ENCODE results near the gene PGBD5. TPM values are rescaled to one million over a fixed set of nuclear protein-coding genes. Genes with fewer than 3 reads are reported as not detected.
A peak's percentile ranks its signal among the peaks of the same experiment; 100 is the strongest.

PGBD5 gene
- total and polyA plus RNA-seq, 9 of the 15 experiments (the other 6 are each of a cell fraction or from before 2014, with no cell fraction given), result under 0.01 to 0.40 (median 0.10) TPM; not detected in 3

GRCh38 chr1:230332061-230332460, 94.1 kb downstream of the PGBD5 start:
- ATAC-seq (no peak), FAIRE-seq (peak; percentile 61), DNase-seq (ENCODE audit: extremely low read depth in 1 of 4, low spot score in 3 of 4) (no peak)
- Histone ChIP-seq H3K4me2 (ENCODE audit: insufficient read depth, low read length) (peak overlapping the region; percentile 73), H3K27me3 (ENCODE audit: control insufficient read depth in 2 of 2, insufficient read depth in 2 of 2, low read length in 2 of 2) (peaks cover 30 to 67% of the 10 kb centered on the region in 2 experiments; a peak in 4 of 5 replicates), H4K20me1 (replicated peaks; ENCODE audit: control insufficient read depth, insufficient read depth, low read length) (no peaks in the 10 kb centered on the region), H3K9me1 (ENCODE audit: control insufficient read depth, insufficient read depth, low read length) (peaks cover 2% of the 10 kb centered on the region), H3K4me3 (peak overlapping the region; percentile 34; the same call in 1 of the 2 replicates), H3K4me1 (replicated peaks in 1 of 2; ENCODE audit: control insufficient read depth in 2 of 2, insufficient read depth in 2 of 2, low read length in 2 of 2) (peaks cover 10 to 12% of the 10 kb centered on the region in 2 experiments; a peak in 4 of 5 replicates), H3K9ac (ENCODE audit: insufficient read depth in 1 of 2, low read depth in 2 of 2, low read length in 2 of 2) (no peak overlapping the region), H3K27ac (ENCODE audit: extremely low read depth, low read depth, low read length) (no peak overlapping the region), H3K36me3 (ENCODE audit: control insufficient read depth, insufficient read depth, low read length) (no peaks in the 10 kb centered on the region), H3K9me3 (replicated peaks; ENCODE audit: control insufficient read depth, insufficient read depth, low read depth, low read length) (no peaks in the 10 kb centered on the region), H3K79me2 (ENCODE audit: control insufficient read depth, insufficient read depth, low read length) (no peaks in the 10 kb centered on the region), H2AFZ (ENCODE audit: low read depth, low read length) (peak overlapping the region; percentile 78)
- ChIA-PET POLR2A (interaction anchor here (0.6 to 0.8 kb wide), 2 partner anchors 10 to 14 kb away, joined by 3 read pairs; no protein-coding TSS in a partner anchor), CTCF (ENCODE audit: low intra/inter-chr PET ratio) (no interaction called here)
- WGBS (ENCODE audit: insufficient coverage, low coverage, missing lambda C conversion rate), result 15% methylated on average over 8 of the region's 8 CpGs
- intact Hi-C loops (cut with micrococcal nuclease) (no loop called here), in situ Hi-C loops (cut with MboI) (no loop called here)
- no TSS peak for BruUV-seq (replicated peaks)
- TF ChIP-seq, protein P1, sequence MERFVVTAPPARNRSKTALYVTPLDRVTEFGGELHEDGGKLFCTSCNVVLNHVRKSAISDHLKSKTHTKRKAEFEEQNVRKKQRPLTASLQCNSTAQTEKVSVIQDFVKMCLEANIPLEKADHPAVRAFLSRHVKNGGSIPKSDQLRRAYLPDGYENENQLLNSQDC (CRISPR knock-in tag; IDR thresholded peaks at IDR 0.05), result no peak
- no peak for TF ChIP-seq MCM2 (IDR thresholded peaks at IDR 0.05; ENCODE audit: low read depth)
- no peak for TF ChIP-seq CBX1 (IDR thresholded peaks at IDR 0.05; ENCODE audit: low read depth)
- TF ChIP-seq KAT2B (IDR thresholded peaks at IDR 0.05; ENCODE audit: low read depth, low read length), result no peak
- TF ChIP-seq, protein P2, sequence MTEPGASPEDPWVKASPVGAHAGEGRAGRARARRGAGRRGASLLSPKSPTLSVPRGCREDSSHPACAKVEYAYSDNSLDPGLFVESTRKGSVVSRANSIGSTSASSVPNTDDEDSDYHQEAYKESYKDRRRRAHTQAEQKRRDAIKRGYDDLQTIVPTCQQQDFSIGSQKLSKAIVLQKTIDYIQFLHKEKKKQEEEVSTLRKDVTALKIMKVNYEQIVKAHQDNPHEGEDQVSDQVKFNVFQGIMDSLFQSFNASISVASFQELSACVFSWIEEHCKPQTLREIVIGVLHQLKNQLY (CRISPR knock-in tag; conservative IDR thresholded peaks at IDR 0.05), result no peak
- TF ChIP-seq MEF2D (tag; conservative IDR thresholded peaks at IDR 0.05; ENCODE audit: low read depth), result no peak
- no peak for TF ChIP-seq ZNF609 (CRISPR knock-in tag; IDR thresholded peaks at IDR 0.05; ENCODE audit: borderline replicate concordance)
- TF ChIP-seq, protein P3, sequence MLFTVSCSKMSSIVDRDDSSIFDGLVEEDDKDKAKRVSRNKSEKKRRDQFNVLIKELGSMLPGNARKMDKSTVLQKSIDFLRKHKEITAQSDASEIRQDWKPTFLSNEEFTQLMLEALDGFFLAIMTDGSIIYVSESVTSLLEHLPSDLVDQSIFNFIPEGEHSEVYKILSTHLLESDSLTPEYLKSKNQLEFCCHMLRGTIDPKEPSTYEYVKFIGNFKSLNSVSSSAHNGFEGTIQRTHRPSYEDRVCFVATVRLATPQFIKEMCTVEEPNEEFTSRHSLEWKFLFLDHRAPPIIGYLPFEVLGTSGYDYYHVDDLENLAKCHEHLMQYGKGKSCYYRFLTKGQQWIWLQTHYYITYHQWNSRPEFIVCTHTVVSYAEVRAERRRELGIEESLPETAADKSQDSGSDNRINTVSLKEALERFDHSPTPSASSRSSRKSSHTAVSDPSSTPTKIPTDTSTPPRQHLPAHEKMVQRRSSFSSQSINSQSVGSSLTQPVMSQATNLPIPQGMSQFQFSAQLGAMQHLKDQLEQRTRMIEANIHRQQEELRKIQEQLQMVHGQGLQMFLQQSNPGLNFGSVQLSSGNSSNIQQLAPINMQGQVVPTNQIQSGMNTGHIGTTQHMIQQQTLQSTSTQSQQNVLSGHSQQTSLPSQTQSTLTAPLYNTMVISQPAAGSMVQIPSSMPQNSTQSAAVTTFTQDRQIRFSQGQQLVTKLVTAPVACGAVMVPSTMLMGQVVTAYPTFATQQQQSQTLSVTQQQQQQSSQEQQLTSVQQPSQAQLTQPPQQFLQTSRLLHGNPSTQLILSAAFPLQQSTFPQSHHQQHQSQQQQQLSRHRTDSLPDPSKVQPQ (CRISPR knock-in tag; IDR thresholded peaks at IDR 0.05; ENCODE audit: borderline replicate concordance), result no peak
- no peak for TF ChIP-seq ARID1B (IDR thresholded peaks at IDR 0.05)
- TF ChIP-seq E4F1 (CRISPR knock-in tag; IDR thresholded peaks at IDR 0.05; ENCODE audit: borderline replicate concordance), result no peak
- no peak for TF ChIP-seq MEIS2 (IDR thresholded peaks at IDR 0.05; ENCODE audit: partially characterized antibody)

All from K562 (cell line).